OCI-LY7 (cell line): Measurements from ENCODE around the gene AGO1. TPM values are rescaled to one million over a fixed set of nuclear protein-coding genes. Genes with fewer than 3 reads are reported as not detected.

Experiments
- BruUV-seq: library from RNA; stranded (reverse); fragments of 400-500 nt; replicated peaks from 2 replicates; lab custom pipeline; 2021; lab: Mats Ljungman, UMichigan
- CTCF ChIA-PET: fragments of 300-600 bp; sonication (Branson Sonifier 250); formaldehyde crosslinking; loops from one replicate; lab custom pipeline; 2022; ENCODE audit warnings: antibody characterized with exemption; ENCODE audit not compliant: unreplicated experiment; lab: Charles Lee
- POLR2A ChIA-PET: fragments of 300-600 bp; sonication (Branson Sonifier 250); formaldehyde crosslinking; loops from one replicate; lab custom pipeline; 2022; ENCODE audit warnings: antibody characterized with exemption; lab: Charles Lee
- DNase-seq: peaks from one replicate; pipeline ENCODE4 v3.0.0-alpha.2; 2015; ENCODE audit warnings: low spot score
- H2AFZ ChIP-seq: fragments of 200-600 bp; sonication (generic), shearing (Covaris generic); 2 replicates; pipeline ENCODE4 v1.6.1; 2014; ENCODE audit warnings: mild to moderate bottlenecking, antibody characterized with exemption, low read length, moderate library complexity
- H3K27ac ChIP-seq: fragments of 200-600 bp; sonication (generic); 2 replicates; pipeline ENCODE4 v1.5.1; 2014; ENCODE audit warnings: mixed run types, low read depth, mild to moderate bottlenecking, moderate library complexity, low read length, inconsistent platforms; ENCODE audit not compliant: poor library complexity, severe bottlenecking
- H3K36me3 ChIP-seq: fragments of 200-600 bp; sonication (generic); 2 replicates; pipeline ENCODE4 v1.6.1; 2014; ENCODE audit warnings: mild to moderate bottlenecking, antibody characterized with exemption, low read length, moderate library complexity, mixed read lengths; ENCODE audit not compliant: insufficient read depth
- H3K4me1 ChIP-seq: fragments of 200-600 bp; sonication (generic); 2 replicates; pipeline ENCODE4 v1.5.1; 2014; ENCODE audit warnings: mild to moderate bottlenecking, low read length; ENCODE audit not compliant: insufficient read depth, poor library complexity, severe bottlenecking
- H3K4me2 ChIP-seq: fragments of 200-600 bp; sonication (generic); 2 replicates; pipeline ENCODE4 v1.6.1; 2014; ENCODE audit warnings: mild to moderate bottlenecking, low read length
- H3K4me3 ChIP-seq: fragments of 200-600 bp; sonication (generic); 2 replicates; pipeline ENCODE4 v1.5.1; 2014; ENCODE audit warnings: mild to moderate bottlenecking, low read depth, low read length; ENCODE audit not compliant: poor library complexity, severe bottlenecking
- H3K79me2 ChIP-seq: fragments of 200-600 bp; sonication (generic); 2 replicates; pipeline ENCODE4 v1.6.1; 2016; ENCODE audit warnings: low read depth, mild to moderate bottlenecking, low read length, moderate library complexity, mixed read lengths; ENCODE audit not compliant: insufficient read depth
- H3K9me2 ChIP-seq: fragments of 200-600 bp; sonication (generic); 2 replicates; pipeline ENCODE4 v1.6.1; 2016; ENCODE audit warnings: mild to moderate bottlenecking, low read length, mixed read lengths; ENCODE audit not compliant: insufficient read depth
- H3K9me3 ChIP-seq: fragments of 200-600 bp; sonication (generic); 2 replicates; pipeline ENCODE4 v1.6.1; 2014; ENCODE audit warnings: mild to moderate bottlenecking, mixed run types, low read length, mixed read lengths
- H4K20me1 ChIP-seq: fragments of 200-600 bp; sonication (generic); 2 replicates; pipeline ENCODE4 v1.6.1; 2014; ENCODE audit warnings: mild to moderate bottlenecking, antibody characterized with exemption, low read length, moderate library complexity, mixed read lengths; ENCODE audit not compliant: insufficient read depth
- EZH2phosphoT487 ChIP-seq: fragments of 200-600 bp; sonication (generic); IDR thresholded peaks from 2 replicates; pipeline ENCODE4 v1.6.1; 2018; ENCODE audit warnings: low read depth, borderline replicate concordance, mild to moderate bottlenecking, mixed run types, antibody characterized with exemption, low read length, moderate library complexity, mixed read lengths
- intact Hi-C: fragments of 100-400 bp; cut with micrococcal nuclease; formaldehyde crosslinking; loops from one replicate; pipeline ENCODE4 v1.10.0; 2022; ENCODE audit not compliant: unreplicated experiment
- total RNA-seq, 2 experiments: library from RNA; depleted of rRNA in 1 of 2; stranded (reverse); fragments of >200 nt in 1 of 2; shearing (Covaris generic) in 1 of 2; gene quantifications; 2 replicates each; pipeline ENCODE4 v1.2.3, GENCODE V29; 2014 to 2022
- TF ChIP-seq, protein P1 (sequence below): fragments of 200-600 bp; sonication (generic); conservative IDR thresholded peaks from 2 replicates; pipeline ENCODE4 v1.5.1; 2014; ENCODE audit warnings: mild to moderate bottlenecking, antibody characterized with exemption, low read length, moderate library complexity, mixed read lengths

Gene AGO1
- total RNA-seq, 2 experiments from 2014 or later: 8.1 to 20.9 TPM

GRCh38 chr1:35930593-35931445 is 47.8 kb downstream of the AGO1 start, which contains the start of gene AGO3:
AGO3 (plus strand) TSS chr1:35931105; CDS start chr1:35931427, 322 bp downstream.
- DNase-seq: peak; percentile 91
- ChIA-PET CTCF (no interaction called here), POLR2A (interaction anchor here (0.6 to 1.2 kb wide), 7 partner anchors 12 to 356 kb away, joined by 3 to 9 read pairs (median 4); partner anchors contain the start of gene THRAP3)
- H3K4me3 ChIP-seq: peak within 1 kb of the TSS; percentile 93
- no peaks in the 10 kb centered on the region for H3K9me2 ChIP-seq
- no TSS peak for BruUV-seq
- peaks cover 42% of the 10 kb centered on the region for H3K4me1 ChIP-seq
- no peaks in the 10 kb centered on the region for H3K36me3 ChIP-seq
- peaks cover 51% of the 10 kb centered on the region for H3K79me2 ChIP-seq
- H2AFZ ChIP-seq: peak within 1 kb of the TSS; percentile 71
- TF ChIP-seq, protein P1, sequence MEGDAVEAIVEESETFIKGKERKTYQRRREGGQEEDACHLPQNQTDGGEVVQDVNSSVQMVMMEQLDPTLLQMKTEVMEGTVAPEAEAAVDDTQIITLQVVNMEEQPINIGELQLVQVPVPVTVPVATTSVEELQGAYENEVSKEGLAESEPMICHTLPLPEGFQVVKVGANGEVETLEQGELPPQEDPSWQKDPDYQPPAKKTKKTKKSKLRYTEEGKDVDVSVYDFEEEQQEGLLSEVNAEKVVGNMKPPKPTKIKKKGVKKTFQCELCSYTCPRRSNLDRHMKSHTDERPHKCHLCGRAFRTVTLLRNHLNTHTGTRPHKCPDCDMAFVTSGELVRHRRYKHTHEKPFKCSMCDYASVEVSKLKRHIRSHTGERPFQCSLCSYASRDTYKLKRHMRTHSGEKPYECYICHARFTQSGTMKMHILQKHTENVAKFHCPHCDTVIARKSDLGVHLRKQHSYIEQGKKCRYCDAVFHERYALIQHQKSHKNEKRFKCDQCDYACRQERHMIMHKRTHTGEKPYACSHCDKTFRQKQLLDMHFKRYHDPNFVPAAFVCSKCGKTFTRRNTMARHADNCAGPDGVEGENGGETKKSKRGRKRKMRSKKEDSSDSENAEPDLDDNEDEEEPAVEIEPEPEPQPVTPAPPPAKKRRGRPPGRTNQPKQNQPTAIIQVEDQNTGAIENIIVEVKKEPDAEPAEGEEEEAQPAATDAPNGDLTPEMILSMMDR: no peak
- no peak for TF ChIP-seq EZH2phosphoT487
- peak within 1 kb of the TSS; percentile 83 for H3K27ac ChIP-seq
- peaks cover 5% of the 10 kb centered on the region; the same call in 1 of the 2 replicates for H4K20me1 ChIP-seq
- H3K9me3 ChIP-seq: no peaks in the 10 kb centered on the region
- intact Hi-C loops: loop anchor here (1.0 to 10.0 kb wide), 3 partner anchors 48 to 454 kb away; partner anchors contain the start of genes ADPRS, AGO1 and STK40
- peak within 1 kb of the TSS; percentile 88 for H3K4me2 ChIP-seq

DNA sequence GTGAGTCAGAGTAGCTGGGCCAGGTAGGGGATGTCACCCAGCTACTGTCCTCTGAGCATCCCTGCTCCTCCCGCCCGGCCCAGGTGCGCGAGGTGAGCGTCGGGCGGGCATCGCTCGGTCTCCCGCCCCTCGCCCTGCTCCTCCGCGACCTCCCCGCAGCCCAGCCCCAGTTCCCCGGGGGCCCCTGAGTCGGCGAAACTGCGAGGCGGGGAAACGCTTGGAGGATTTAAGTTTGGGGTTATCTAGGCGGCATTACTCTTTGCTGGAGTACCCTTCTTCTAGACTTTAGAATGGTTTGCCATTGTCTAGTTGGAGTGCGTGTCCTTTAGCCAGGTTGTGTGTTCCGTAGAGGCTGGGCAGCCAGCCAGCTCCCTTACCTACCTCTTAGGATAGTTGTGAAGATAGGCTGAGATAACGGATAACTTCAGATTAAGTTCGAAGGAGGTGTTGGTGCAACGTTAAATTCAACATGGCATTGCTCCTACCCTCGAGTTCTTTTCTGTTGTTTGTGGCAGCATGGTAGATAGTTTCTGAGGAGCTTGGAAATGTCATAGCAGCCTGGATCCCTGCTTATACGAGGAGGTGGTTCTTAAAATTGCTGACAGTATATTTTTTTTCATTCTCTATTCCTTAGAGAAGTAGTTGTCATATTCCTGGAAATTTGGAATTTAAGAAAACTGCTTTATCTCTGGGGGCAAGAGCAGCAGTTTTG is 48.6 kb downstream of the AGO1 start:
- Histone ChIP-seq H2AFZ (peak overlapping the region; percentile 71), H3K36me3 (no peaks in the 10 kb centered on the region), H3K4me2 (peak overlapping the region; percentile 88), H3K9me2 (no peaks in the 10 kb centered on the region), H3K27ac (peak overlapping the region; percentile 83), H3K9me3 (no peaks in the 10 kb centered on the region), H4K20me1 (peaks cover 5% of the 10 kb centered on the region; the same call in 1 of the 2 replicates), H3K4me3 (peak overlapping the region; percentile 93), H3K79me2 (peaks cover 59% of the 10 kb centered on the region), H3K4me1 (peaks cover 46% of the 10 kb centered on the region)
- DNase-seq: no peak
- CTCF ChIA-PET: no interaction called here
- TF ChIP-seq, protein P1: no peak
- no peak for TF ChIP-seq EZH2phosphoT487
- intact Hi-C loops: loop anchor here (2.0 to 10.0 kb wide), 2 partner anchors 157 to 453 kb away; partner anchors contain the start of genes ADPRS and STK40
- POLR2A ChIA-PET: interaction anchor here (0.7 to 1.2 kb wide), 5 partner anchors 11 to 292 kb away, joined by 3 to 9 read pairs (median 4); partner anchors contain the start of gene THRAP3
- no TSS peak for BruUV-seq
